DMS79 treated with DMSO at 0.1 percent for 48 hours (cell line): ENCODE results near the gene GALNT16.
"Not testable (repeated sequence)": the region's sequence is repeated elsewhere in the genome, so short reads cannot be mapped to it uniquely, and the experiment has no call there.

Source experiments
- DNase-seq: peaks from one replicate; lab custom pipeline; 2025; lab: John Stamatoyannopoulos, UW

The GALNT16 gene

GRCh38 chr14:69364378-69364777 is 104.4 kb downstream of the GALNT16 start:
- no peak for DNase-seq

GRCh38 chr14:69366069-69366468 is 106.1 kb downstream of the GALNT16 start:
- DNase-seq = no peak

GRCh38 chr14:69366761-69367160 is 106.8 kb downstream of the GALNT16 start:
- DNase-seq = no peak

- DNase-seq = no peak
These were observed 108.4 kb downstream of the GALNT16 start for GRCh38 chr14:69368381-69368780.

GRCh38 chr14:69370061-69370460 is 110.1 kb downstream of the GALNT16 start:
- DNase-seq = no peak

GRCh38 chr14:69372146-69372545 is 112.2 kb downstream of the GALNT16 start:
- DNase-seq = no peak

- DNase-seq = peak; percentile 98
These were observed 113.1 kb downstream of the GALNT16 start for GRCh38 chr14:69373104-69373503.

GRCh38 chr14:69374235-69374634 is 114.3 kb downstream of the GALNT16 start:
- DNase-seq = no peak

- no peak for DNase-seq
These were observed 115.2 kb downstream of the GALNT16 start for GRCh38 chr14:69375182-69375581.

GRCh38 chr14:69375722-69376121 is 115.8 kb downstream of the GALNT16 start:
- DNase-seq = no peak

- no peak for DNase-seq
These were observed 116.5 kb downstream of the GALNT16 start for GRCh38 chr14:69376439-69376838.

GRCh38 chr14:69378274-69378673 is 118.3 kb downstream of the GALNT16 start:
- peak; percentile 89 for DNase-seq

- peak; percentile 46 for DNase-seq
These were observed 127.4 kb downstream of the GALNT16 start for GRCh38 chr14:69387311-69387710.

GRCh38 chr14:69391400-69391799 is 131.4 kb downstream of the GALNT16 start:
- not testable (repeated sequence) for DNase-seq

GRCh38 chr14:69392481-69392880 is 132.5 kb downstream of the GALNT16 start:
- DNase-seq = no peak

GRCh38 chr14:69395929-69396328 is 136.0 kb downstream of the GALNT16 start:
- DNase-seq = no peak

GRCh38 chr14:69398053-69398817 is 138.3 kb downstream of the GALNT16 start, which contains the start of the genes ERH and SLC39A9:
TSS of gene ERH (minus strand) at chr14:69398299. CDS start at chr14:69398233, 66 bp downstream.
TSS of gene SLC39A9 (plus strand) at chr14:69398692. CDS start at chr14:69399370, 678 bp downstream.
- DNase-seq = peak; percentile 100

- DNase-seq = no peak
These were observed 138.9 kb downstream of the GALNT16 start for GRCh38 chr14:69398818-69399210.

- DNase-seq = no peak
These were observed 139.8 kb downstream of the GALNT16 start for GRCh38 chr14:69399750-69400149.

- no peak for DNase-seq
These were observed 140.2 kb downstream of the GALNT16 start for GRCh38 chr14:69400154-69400553.

- DNase-seq = no peak
These were observed 141.9 kb downstream of the GALNT16 start for GRCh38 chr14:69401841-69402240.

GRCh38 chr14:69404478-69404877 is 144.5 kb downstream of the GALNT16 start:
- no peak for DNase-seq

- DNase-seq = no peak
These were observed 144.9 kb downstream of the GALNT16 start for GRCh38 chr14:69404883-69405282.

- DNase-seq = no peak
These were observed 145.8 kb downstream of the GALNT16 start for GRCh38 chr14:69405762-69406161.
